ENCODE data around the gene CALML5. TPM values are rescaled to one million over a fixed set of nuclear protein-coding genes. Genes with fewer than 3 reads are reported as not detected.

The CALML5 gene
- total RNA-seq, 4 donors from 2014 or later = not detected

DNA sequence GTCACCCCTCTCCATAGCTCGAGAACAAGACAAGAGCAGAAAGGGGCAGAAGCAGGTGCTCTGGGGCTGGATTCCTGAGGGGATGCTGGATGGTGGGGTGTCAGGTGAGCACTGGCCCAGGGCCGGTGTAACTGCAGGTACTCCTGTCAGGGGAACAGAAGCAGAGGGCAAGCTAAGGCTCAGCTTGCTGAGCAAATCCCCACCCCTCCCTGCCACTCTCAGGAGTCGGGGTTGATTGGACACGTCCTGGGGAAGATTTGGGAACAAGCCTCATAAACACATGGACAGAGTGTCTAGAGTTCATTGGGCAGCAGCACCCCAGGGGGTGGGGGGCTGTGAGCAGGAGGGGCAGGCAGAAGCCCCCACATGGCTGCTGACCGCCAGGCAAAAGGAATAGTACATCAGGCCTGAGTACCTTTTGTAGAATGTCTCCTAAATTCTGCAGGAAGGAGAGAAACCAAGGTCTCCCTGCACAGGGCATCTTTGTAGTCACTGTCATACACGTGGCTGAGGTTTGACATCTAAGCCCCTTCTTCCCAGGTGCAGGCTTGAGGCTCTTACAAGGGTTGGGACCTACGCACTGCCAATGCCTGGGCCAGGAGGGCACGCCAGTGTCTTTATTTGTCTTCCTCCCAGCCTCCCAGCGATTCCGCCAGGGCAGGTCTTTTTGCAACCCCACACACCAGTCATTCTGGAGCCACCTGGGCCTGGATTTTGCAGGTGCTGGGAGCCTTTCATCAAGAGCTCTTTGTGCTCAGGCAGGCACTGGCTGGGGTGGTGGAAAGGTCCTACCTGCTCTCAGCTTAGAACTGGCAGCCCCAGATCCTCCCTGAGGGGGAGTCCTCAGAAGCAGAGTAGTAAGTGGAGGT lies 28.2 kb upstream of the CALML5 start:
- DNase-seq = peak; percentile 9
- Histone ChIP-seq H3K27ac (no peak overlapping the region), H3K27me3 (no peaks in the 10 kb centered on the region), H3K9me3 (no peaks in the 10 kb centered on the region), H3K4me3 (no peak overlapping the region), H3K36me3 (no peaks in the 10 kb centered on the region), H3K4me1 (peaks cover 0 to 9% (median 0%) of the 10 kb centered on the region in 4 donors)
- TF ChIP-seq EP300 (IDR thresholded peaks at IDR 0.05; ENCODE audit: low read depth) = no peak
- no peak for TF ChIP-seq POLR2A (IDR thresholded peaks at IDR 0.05)
- in situ Hi-C loops (cut with MboI; ENCODE audit: low pct_ligation_motif_present in 1 of 4, low pct_unique_long_range_greater_than_20kb in 1 of 4, low sequenced_read_pairs in 3 of 4) (no loop called here), intact Hi-C loops (cut with DNase I; ENCODE audit: low total_unique reads) (loop anchor here (10.0 kb wide), 1 partner anchor 1513 kb away; no protein-coding TSS in a partner anchor)
- WGBS, 2 donors (ENCODE audit: low coverage in 1 of 2) = 60 to 66% methylated on average over 1 to 10 of the region's 10 CpGs

DNA sequence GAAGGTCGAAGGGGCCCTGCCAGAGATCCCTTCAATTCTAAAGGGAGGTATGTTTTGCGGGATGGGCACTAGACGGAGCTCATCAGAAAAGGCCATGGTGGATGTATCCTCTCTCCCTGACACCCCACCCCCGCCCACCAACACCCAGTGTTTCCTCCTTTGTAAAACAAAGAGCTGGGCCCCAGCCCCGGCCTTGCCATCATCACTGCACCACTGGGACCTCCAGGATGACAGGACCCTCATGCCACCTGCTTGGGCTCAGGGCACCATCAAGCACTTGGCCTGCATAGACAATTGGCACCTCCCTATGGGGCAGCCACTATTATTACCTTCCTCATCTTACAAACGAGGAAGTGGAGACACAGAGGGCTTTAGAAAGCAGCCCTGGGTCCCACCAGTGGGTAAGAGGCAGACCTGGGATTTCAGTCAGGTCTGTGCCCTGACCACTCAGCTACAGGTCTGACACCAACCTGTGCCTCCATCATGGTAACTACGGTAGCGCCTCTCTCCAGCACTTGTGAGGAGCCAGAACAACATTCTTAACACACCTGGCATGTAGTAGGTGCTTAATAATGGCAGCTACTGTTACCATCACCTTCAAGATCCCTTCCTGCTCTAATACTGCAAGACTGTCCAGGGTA lies 27.4 kb upstream of the CALML5 start:
- intact Hi-C loops (cut with DNase I; ENCODE audit: low total_unique reads) = loop anchor here (10.0 kb wide), 1 partner anchor 1512 kb away; no protein-coding TSS in a partner anchor
- peak; percentile 4 for DNase-seq
- 89% methylated on average over 8 of the region's 8 CpGs; no CpG with 5 or more reads in 1 of the 2 donors for WGBS, 2 donors (ENCODE audit: low coverage in 1 of 2)

DNA sequence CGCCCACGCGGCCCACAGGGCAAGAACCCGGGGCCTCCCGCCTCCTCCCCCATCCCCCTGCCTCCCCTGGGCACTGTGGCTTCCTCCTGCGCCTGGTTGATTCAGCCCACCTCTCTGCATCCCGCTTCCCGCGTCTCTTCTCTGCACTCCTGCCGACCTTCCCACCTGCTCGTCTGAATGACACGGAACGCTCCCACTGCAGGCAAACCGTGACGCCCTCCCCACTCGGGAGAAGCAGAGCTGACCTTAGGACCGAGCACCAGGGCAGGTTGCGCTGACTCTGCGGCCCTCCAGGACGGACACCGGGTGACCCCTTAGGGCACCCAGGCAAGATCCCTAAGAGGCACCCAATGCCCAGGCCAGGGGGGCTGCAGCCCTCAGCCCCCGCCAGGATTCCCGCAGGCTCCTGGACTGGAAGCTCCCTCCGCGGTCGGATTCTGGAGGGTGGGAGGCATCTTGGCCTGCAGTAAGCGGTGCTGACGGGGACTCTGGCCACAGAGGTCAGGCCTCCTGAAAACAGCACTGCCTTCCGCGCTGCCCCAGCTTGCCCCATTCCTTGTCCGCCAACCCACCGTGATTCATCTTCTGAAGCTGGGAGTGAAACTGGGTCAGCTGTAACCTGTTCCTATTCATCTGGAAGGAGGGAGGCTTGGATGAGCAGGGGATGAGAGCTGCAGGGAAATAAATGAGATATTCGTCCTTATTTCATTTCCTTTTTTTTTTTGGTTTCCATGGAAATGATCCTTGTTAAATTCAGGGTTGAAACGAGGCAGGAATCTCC lies 26.4 kb upstream of the CALML5 start:
- 60 to 88% methylated on average over 2 to 32 of the region's 34 CpGs for WGBS, 2 donors (ENCODE audit: low coverage in 1 of 2)
- intact Hi-C loops (cut with DNase I; ENCODE audit: low total_unique reads) (loop anchor here (10.0 kb wide), 1 partner anchor 1511 kb away; no protein-coding TSS in a partner anchor), in situ Hi-C loops (cut with MboI; ENCODE audit: low pct_ligation_motif_present in 1 of 4, low pct_unique_long_range_greater_than_20kb in 1 of 4, low sequenced_read_pairs in 3 of 4) (no loop called here)

More for the DNA sequence above, 27.4 kb upstream of the CALML5 start:
- Histone ChIP-seq H3K27me3 (no peaks in the 10 kb centered on the region), H3K27ac (no peak overlapping the region), H3K36me3 (no peaks in the 10 kb centered on the region), H3K4me1 (peaks cover 0 to 9% (median 0%) of the 10 kb centered on the region in 4 donors), H3K4me3 (no peak overlapping the region), H3K9me3 (no peaks in the 10 kb centered on the region)
- TF ChIP-seq EP300 (IDR thresholded peaks at IDR 0.05; ENCODE audit: low read depth) (no peak), POLR2A (IDR thresholded peaks at IDR 0.05) (no peak), POLR2AphosphoS5 (IDR thresholded peaks at IDR 0.05) (no peak), CTCF (IDR thresholded peaks at IDR 0.05) (no peak)
- in situ Hi-C loops (cut with MboI; ENCODE audit: low pct_ligation_motif_present in 1 of 4, low pct_unique_long_range_greater_than_20kb in 1 of 4, low sequenced_read_pairs in 3 of 4) = no loop called here

More for the DNA sequence above, 26.4 kb upstream of the CALML5 start:
- DNase-seq = peak; percentile 6
- H3K4me1 ChIP-seq = peaks cover 0 to 9% (median 0%) of the 10 kb centered on the region in 4 donors
- no peak for TF ChIP-seq EP300 (IDR thresholded peaks at IDR 0.05; ENCODE audit: low read depth)
- no peak for TF ChIP-seq CTCF (IDR thresholded peaks at IDR 0.05)
- no peak for TF ChIP-seq POLR2AphosphoS5 (IDR thresholded peaks at IDR 0.05)
- no peaks in the 10 kb centered on the region for H3K27me3 ChIP-seq
- no peaks in the 10 kb centered on the region for H3K9me3 ChIP-seq
- no peaks in the 10 kb centered on the region for H3K36me3 ChIP-seq
- no peak overlapping the region for H3K4me3 ChIP-seq
- no peak overlapping the region for H3K27ac ChIP-seq

Measured in transverse colon (tissue), 4 donors.